HEK293T (cell line): ENCODE data around the gene MBD2.

Experiments
- BHLHE40 ChIP-seq: fragments of 450-650 bp; IDR thresholded peaks from 2 replicates; pipeline ENCODE4 v1.6.1; 2016; ENCODE audit warnings: mild to moderate bottlenecking, moderate library complexity, borderline replicate concordance
- SP1 ChIP-seq: fragments of 450-650 bp; IDR thresholded peaks from 2 replicates; pipeline ENCODE4 v1.6.1; 2017

DNA sequence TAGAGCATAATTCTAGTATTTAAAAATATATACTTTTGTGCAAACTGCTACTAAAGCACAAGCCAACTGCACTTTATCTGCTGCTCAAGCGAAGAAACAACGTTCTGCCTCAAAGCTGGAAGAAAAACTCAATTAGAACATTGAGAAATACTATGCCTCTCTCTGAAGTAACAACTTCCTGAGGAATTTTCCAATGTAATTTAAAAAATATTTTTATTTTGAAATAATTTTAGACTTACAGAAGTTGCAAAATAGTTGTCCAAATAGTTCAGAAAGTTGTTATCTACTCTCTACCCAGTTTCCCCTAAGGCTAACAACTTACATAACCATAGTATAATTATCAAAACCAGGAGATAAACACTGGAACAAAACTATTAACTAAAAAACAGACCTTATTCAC lies 32.5 kb upstream of the MBD2 start:
- TF ChIP-seq BHLHE40 (no peak), SP1 (no peak)
